Suprapubic skin (tissue), 4 donors: ENCODE data around the gene HOXB3.

ENCODE experiments used
- EP300 ChIP-seq: sonication (generic); formaldehyde crosslinking; IDR thresholded peaks from one replicate; pipeline ENCODE4 v1.6.1; 2017; ENCODE audit warnings: antibody characterized with exemption
- POLR2A ChIP-seq, 2 donors: fragments of 450-650 bp; IDR thresholded peaks; one replicate each; pipeline ENCODE4 v1.6.1; 2017; ENCODE audit warnings: antibody characterized with exemption in 2 of 2, mild to moderate bottlenecking in 2 of 2, moderate library complexity in 2 of 2
- POLR2AphosphoS5 ChIP-seq, 3 donors: sonication (generic); formaldehyde crosslinking; IDR thresholded peaks; one replicate each; pipeline ENCODE4 v1.6.1; 2017; ENCODE audit warnings: antibody characterized with exemption in 3 of 3
- TF ChIP-seq, protein P1 (sequence below), 2 donors: fragments of 200-600 bp in 1 of 2; fragments of 450-650 bp in 1 of 2; sonication (generic) in 1 of 2; IDR thresholded peaks; one replicate each; pipeline ENCODE4 v1.5.1; 2016 to 2019; ENCODE audit warnings: antibody characterized with exemption in 2 of 2, mild to moderate bottlenecking in 1 of 2, moderate library complexity in 1 of 2

DNA sequence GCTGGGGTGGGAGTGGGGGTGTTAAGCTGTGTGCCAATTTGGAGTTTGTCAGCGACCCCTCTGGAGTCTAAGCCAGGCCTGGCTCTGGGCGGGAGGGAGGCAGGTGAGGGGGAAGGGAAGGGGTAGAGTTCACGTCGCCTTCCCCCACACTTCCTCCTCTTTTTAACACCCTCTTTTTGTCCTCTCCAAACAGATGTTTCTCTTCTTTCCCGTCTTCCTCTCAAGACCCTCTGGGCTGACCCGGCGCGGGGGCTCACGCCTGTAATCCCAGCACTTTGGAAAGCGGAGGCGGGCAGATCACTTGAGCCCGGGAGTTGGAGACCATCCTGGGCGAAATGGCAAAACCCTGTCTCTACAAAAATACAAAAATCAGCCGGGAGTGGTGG lies 62.5 kb downstream of the HOXB3 start:
- TF ChIP-seq, protein P1, sequence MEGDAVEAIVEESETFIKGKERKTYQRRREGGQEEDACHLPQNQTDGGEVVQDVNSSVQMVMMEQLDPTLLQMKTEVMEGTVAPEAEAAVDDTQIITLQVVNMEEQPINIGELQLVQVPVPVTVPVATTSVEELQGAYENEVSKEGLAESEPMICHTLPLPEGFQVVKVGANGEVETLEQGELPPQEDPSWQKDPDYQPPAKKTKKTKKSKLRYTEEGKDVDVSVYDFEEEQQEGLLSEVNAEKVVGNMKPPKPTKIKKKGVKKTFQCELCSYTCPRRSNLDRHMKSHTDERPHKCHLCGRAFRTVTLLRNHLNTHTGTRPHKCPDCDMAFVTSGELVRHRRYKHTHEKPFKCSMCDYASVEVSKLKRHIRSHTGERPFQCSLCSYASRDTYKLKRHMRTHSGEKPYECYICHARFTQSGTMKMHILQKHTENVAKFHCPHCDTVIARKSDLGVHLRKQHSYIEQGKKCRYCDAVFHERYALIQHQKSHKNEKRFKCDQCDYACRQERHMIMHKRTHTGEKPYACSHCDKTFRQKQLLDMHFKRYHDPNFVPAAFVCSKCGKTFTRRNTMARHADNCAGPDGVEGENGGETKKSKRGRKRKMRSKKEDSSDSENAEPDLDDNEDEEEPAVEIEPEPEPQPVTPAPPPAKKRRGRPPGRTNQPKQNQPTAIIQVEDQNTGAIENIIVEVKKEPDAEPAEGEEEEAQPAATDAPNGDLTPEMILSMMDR (IDR thresholded peaks at IDR 0.05), result no peak
- TF ChIP-seq POLR2A (IDR thresholded peaks at IDR 0.05), result no peak
- no peak for TF ChIP-seq POLR2AphosphoS5 (IDR thresholded peaks at IDR 0.05)
- TF ChIP-seq EP300, result no peak
